GM20000 (cell line): Measurements from ENCODE around the gene BEAN1.

Experiments
- DNase-seq: peaks from one replicate; pipeline ENCODE4 v3.0.0; 2012; ENCODE audit warnings: low spot score
- TF ChIP-seq, protein P1 (sequence below): IDR thresholded peaks from 2 replicates; pipeline ENCODE4 v1.5.1; 2012; ENCODE audit warnings: mild to moderate bottlenecking, control low read depth; ENCODE audit errors: extremely low read depth, missing control alignments

BEAN1 gene

DNA sequence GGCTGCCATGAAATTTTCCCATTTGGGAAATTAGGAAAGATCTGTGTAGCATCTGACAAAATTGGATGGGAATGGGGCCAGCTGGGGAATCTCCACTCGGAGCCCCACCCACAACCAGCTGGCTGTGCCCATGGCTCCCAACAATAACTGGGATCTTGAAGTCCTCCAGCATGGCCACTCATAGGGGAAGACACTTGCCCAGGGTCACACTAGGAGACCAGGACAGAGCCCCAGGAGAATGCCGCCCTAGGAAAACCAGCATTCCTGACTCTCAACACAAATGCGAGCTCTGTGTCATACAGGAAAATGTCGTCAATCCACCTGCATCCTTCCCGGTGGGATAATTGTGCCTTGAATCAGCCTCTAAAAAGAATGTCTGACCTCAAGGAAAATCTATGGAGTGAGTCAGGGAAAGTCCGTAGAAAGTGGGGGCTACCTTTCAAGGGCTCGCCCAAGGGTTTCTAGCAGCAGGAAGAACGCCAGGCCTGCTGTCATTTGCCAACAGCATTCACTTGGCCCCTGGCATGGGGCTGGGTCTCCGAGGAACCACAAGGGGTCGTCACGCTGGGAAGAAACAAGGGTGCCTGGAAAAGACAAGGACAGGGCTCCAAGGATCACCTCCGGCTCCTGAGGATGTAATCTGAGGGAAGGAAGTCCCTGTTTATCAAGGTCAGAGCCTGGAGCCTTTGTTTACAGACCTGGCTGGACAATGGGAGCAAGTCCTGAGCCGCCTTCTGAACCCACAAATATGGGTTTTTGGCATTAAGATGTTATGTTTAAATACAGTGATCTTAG, 44.7 kb upstream of the BEAN1 start:
- TF ChIP-seq, protein P1, sequence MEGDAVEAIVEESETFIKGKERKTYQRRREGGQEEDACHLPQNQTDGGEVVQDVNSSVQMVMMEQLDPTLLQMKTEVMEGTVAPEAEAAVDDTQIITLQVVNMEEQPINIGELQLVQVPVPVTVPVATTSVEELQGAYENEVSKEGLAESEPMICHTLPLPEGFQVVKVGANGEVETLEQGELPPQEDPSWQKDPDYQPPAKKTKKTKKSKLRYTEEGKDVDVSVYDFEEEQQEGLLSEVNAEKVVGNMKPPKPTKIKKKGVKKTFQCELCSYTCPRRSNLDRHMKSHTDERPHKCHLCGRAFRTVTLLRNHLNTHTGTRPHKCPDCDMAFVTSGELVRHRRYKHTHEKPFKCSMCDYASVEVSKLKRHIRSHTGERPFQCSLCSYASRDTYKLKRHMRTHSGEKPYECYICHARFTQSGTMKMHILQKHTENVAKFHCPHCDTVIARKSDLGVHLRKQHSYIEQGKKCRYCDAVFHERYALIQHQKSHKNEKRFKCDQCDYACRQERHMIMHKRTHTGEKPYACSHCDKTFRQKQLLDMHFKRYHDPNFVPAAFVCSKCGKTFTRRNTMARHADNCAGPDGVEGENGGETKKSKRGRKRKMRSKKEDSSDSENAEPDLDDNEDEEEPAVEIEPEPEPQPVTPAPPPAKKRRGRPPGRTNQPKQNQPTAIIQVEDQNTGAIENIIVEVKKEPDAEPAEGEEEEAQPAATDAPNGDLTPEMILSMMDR, result no peak

DNA sequence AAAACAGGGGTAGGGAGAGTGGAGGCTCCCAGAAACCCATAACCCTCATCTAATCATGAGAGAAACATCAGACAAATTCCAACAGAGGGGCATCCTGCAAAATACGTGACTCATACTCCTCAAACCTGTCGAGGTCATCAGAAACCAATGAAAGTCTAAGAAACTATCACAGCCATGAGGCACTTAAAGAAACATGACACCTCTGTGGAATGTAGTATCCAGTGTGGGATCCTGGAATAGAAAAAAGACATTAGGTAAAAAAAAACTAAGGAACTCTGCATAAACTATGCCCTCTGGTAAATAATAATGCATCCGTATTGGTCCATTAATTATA, 44.2 kb upstream of the BEAN1 start:
- DNase-seq, result no peak
- TF ChIP-seq, protein P1, result no peak

More for the DNA sequence above, 44.7 kb upstream of the BEAN1 start:
- no peak for DNase-seq

DNA sequence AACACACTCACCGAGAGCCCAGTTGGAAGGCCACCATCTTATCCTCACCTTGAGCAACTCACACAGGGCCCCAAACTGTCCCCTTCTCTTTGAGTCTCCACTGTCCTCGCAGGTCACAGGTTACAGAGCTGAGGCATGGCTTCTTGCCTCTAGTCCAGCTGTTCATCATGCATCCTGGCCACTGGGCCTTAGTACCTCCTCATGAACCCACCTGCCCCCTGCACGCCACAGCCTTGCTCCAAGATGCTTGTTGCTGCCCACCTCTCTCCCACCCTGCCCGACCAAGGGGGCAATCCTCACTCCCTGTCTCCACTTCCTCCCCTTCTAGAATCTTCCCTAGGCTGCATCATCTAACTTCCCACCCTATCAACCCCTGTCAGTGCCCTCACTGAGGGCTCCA, 43.5 kb upstream of the BEAN1 start:
- no peak for DNase-seq
- TF ChIP-seq, protein P1, result no peak

DNA sequence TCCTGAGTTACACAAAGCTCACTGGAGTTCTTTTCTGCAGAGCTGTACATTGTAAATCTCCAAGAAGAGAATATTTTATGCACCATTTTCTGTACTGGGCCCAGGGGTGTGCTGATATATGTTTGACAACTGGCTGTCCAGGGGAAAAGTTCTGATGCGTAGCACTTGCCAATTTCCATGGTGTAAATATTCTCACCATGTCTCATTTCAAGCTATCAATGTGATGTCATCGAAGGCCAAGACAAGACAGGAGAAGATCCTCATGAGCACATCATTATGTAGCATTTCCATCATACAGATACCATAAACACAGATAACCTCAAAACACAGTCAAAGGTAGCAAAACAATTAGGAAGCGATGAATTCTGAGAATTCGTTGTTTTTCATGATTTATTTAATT, 41.7 kb upstream of the BEAN1 start:
- DNase-seq, result no peak
- TF ChIP-seq, protein P1, result no peak

DNA sequence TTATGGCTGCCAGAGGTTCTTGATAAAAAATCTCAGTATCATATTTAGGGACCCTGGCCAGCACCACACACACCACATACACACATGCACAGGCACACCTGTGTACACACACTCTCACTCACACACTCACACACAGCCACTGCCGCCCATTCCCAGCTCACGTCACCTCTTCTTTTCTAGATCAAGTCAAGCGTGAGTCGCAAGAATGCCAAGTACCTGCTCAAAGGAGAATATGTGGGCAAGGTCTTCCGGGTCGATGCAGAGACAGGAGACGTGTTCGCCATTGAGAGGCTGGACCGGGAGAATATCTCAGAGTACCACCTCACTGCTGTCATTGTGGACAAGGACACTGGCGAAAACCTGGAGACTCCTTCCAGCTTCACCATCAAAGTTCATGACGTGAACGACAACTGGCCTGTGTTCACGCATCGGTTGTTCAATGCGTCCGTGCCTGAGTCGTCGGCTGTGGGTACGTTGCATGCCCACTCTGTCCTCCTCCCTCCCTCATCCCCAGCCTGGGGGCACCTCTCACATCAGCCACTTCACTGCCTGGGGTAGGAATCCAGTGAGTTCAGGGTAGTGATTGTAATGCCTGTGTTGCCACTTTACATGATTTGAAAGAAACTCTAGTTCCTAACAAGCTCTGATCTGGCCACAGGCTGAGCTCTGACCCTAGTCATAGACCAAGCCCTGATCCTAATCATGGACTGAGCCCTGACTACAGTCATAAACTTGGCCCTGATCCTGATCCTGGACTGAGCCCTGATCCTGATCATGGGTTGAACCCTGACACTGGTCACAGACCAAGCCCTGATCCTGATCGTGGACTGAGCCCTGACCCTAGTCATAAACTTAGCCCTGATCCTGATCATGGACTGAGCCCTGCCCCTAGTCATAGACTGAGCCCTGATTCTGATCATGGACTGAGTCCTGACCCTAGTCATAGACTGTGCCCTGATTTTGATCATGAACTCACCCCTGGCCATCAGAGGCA, 40.2 kb upstream of the BEAN1 start:
- no peak for DNase-seq
- TF ChIP-seq, protein P1, result no peak

DNA sequence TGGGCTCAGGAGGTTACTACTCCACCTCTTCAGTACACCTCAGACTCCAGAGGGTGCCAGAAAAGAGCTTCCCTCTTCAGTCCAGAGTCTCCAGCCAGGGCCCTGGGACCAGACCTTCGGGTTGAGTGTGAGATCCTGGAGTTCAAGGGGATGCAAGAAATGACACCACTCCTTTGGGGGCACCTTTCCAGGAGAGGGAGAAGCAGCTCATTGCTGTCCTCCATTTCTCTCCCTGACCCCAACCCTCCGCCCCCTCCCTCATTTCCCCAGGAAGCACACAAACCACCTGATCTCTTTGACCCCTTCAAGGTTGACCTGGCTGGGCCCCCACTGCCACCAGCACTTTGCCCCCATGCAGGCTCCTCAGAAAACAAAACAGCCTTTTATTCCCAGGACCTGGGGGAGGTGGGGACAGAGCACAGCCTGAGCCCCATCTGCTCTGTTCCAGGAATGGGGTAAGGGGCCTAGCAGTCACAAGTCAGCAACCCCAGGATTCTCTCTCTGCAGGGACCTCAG, 39.2 kb upstream of the BEAN1 start:
- TF ChIP-seq, protein P1, result no peak
- no peak for DNase-seq
